GM23338 (cell line): ENCODE data around the gene STAT5B. TPM values are rescaled to one million over a fixed set of nuclear protein-coding genes. Genes with fewer than 3 reads are reported as not detected.

Experiments used
- ATAC-seq: fragments of 200-7000 bp; cut with Tn5 transposase; 3 replicates; pipeline ENCODE4 v1.9.1; 2020
- DNase-seq: peaks from one replicate; pipeline ENCODE4 v3.0.0-alpha.2; 2015; ENCODE audit warnings: low spot score
- H2AFZ ChIP-seq: fragments of 200-600 bp; sonication (generic); 2 replicates; pipeline ENCODE4 v1.8.0; 2016; ENCODE audit warnings: antibody characterized with exemption, mild to moderate bottlenecking, moderate library complexity
- H3F3A ChIP-seq: fragments of 200-600 bp; sonication (generic); replicated peaks from 2 replicates; pipeline ENCODE4 v1.8.0; 2017; ENCODE audit warnings: antibody characterized with exemption, mixed run types, low read depth
- H3K27ac ChIP-seq: fragments of 200-600 bp; sonication (generic); 2 replicates; pipeline ENCODE4 v1.6.1; 2016; ENCODE audit warnings: low read depth
- H3K27me3 ChIP-seq: fragments of 200-600 bp; sonication (generic); 2 replicates; pipeline ENCODE4 v1.8.0; 2016; ENCODE audit warnings: mild to moderate bottlenecking, mixed run types, moderate library complexity; ENCODE audit not compliant: insufficient read depth
- H3K36me3 ChIP-seq: fragments of 200-600 bp; sonication (generic); 2 replicates; pipeline ENCODE4 v1.8.0; 2016; ENCODE audit warnings: mild to moderate bottlenecking; ENCODE audit not compliant: insufficient read depth
- H3K4me1 ChIP-seq: fragments of 200-600 bp; sonication (generic); 2 replicates; pipeline ENCODE4 v1.8.0; 2016; ENCODE audit warnings: mild to moderate bottlenecking, moderate library complexity; ENCODE audit not compliant: insufficient read depth
- H3K4me2 ChIP-seq: fragments of 200-600 bp; sonication (generic); 2 replicates; pipeline ENCODE4 v1.7.1; 2017; ENCODE audit warnings: mixed run types
- H3K4me3 ChIP-seq: fragments of 200-600 bp; sonication (generic); 2 replicates; pipeline ENCODE4 v1.6.1; 2016; ENCODE audit warnings: mixed run types
- H3K79me2 ChIP-seq: fragments of 200-600 bp; sonication (generic); replicated peaks from 2 replicates; pipeline ENCODE4 v1.8.0; 2017; ENCODE audit warnings: mild to moderate bottlenecking; ENCODE audit not compliant: insufficient read depth
- H3K9me2 ChIP-seq: fragments of 200-600 bp; sonication (generic); 2 replicates; pipeline ENCODE4 v1.8.0; 2017; ENCODE audit not compliant: insufficient read depth
- H4K20me1 ChIP-seq: fragments of 200-600 bp; sonication (generic); replicated peaks from 2 replicates; pipeline ENCODE4 v1.8.0; 2017; ENCODE audit warnings: mild to moderate bottlenecking; ENCODE audit not compliant: insufficient read depth
- H3K27ac Mint-ChIP-seq: 2 replicates; pipeline ENCODE4 v1.8.0; 2020; ENCODE audit warnings: inconsistent platforms, mild to moderate bottlenecking, moderate library complexity, mixed read lengths
- H3K27me3 Mint-ChIP-seq: 3 replicates; pipeline ENCODE4 v1.8.0; 2022; ENCODE audit warnings: low read depth, mild to moderate bottlenecking, moderate library complexity, mixed read lengths, inconsistent platforms; ENCODE audit not compliant: insufficient read depth, poor library complexity
- H3K36me3 Mint-ChIP-seq: 3 replicates; pipeline ENCODE4 v1.8.0; 2021; ENCODE audit warnings: low read depth, mild to moderate bottlenecking, inconsistent platforms, moderate library complexity, mixed read lengths
- H3K4me1 Mint-ChIP-seq: 3 replicates; pipeline ENCODE4 v1.8.0; 2020; ENCODE audit warnings: mild to moderate bottlenecking, inconsistent platforms, mixed read lengths
- H3K4me3 Mint-ChIP-seq: 3 replicates; pipeline ENCODE4 v1.8.0; 2021; ENCODE audit warnings: moderate library complexity, mild to moderate bottlenecking, inconsistent platforms, mixed read lengths
- H3K9me3 Mint-ChIP-seq: 3 replicates; pipeline ENCODE4 v1.8.0; 2020; ENCODE audit warnings: moderate library complexity, mild to moderate bottlenecking, inconsistent platforms, mixed read lengths
- CTCF ChIP-seq, 2 experiments: fragments of 200-600 bp in 1 of 2; sonication (generic) in 1 of 2; conservative IDR thresholded peaks; 2 replicates each; pipeline versions ENCODE4 v1.5.1 to v1.6.1; 2016 to 2017; ENCODE audit warnings: antibody characterized with exemption in 2 of 2, low read depth in 2 of 2, mild to moderate bottlenecking in 2 of 2, moderate library complexity in 1 of 2
- ETS1 ChIP-seq: IDR thresholded peaks from 2 replicates; pipeline ENCODE4 v1.6.1; 2016; ENCODE audit warnings: antibody characterized with exemption
- REST ChIP-seq: IDR thresholded peaks from one replicate; pipeline ENCODE4 v1.6.1; 2018; ENCODE audit warnings: antibody characterized with exemption; ENCODE audit not compliant: unreplicated experiment
- ZNF462 ChIP-seq: fragments of 250-450 bp; sonication (Bioruptor Pico); IDR thresholded peaks from 2 replicates; pipeline ENCODE4 v1.5.0; 2020; ENCODE audit warnings: mild to moderate bottlenecking, moderate library complexity
- polyA plus RNA-seq: library from polyadenylated mRNA; unstranded; fragments of >200 nt; fragmentation: Nextera tagmentation; extraction: Ambion mirVana; gene quantifications from 2 replicates; pipeline ENCODE4 v1.2.1, GENCODE V29; 2016
- total RNA-seq: library from RNA; depleted of rRNA; stranded (reverse); fragments of >200 nt; shearing (Covaris generic); gene quantifications from 2 replicates; pipeline ENCODE4 v1.2.3, GENCODE V29; 2014

Gene STAT5B
- total and polyA plus RNA-seq, 2 experiments from 2014 or later = 13.9 to 60.5 TPM

GRCh38 chr17:42294469-42295398, 18.5 kb upstream of the STAT5B start:
- no peak overlapping the region for H3K27ac ChIP-seq
- no peak overlapping the region for H2AFZ ChIP-seq
- H3K27ac Mint-ChIP-seq = no peak overlapping the region
- no peak overlapping the region for H3K4me3 Mint-ChIP-seq
- no peak overlapping the region for H3K4me2 ChIP-seq
- H3K36me3 Mint-ChIP-seq = no peaks in the 10 kb centered on the region
- no peaks in the 10 kb centered on the region; the same call in 1 of the 2 replicates for H3F3A ChIP-seq
- no peak for DNase-seq
- H4K20me1 ChIP-seq = no peaks in the 10 kb centered on the region
- no peak overlapping the region for H3K4me3 ChIP-seq
- TF ChIP-seq CTCF (conservative IDR thresholded peaks at IDR 0.05; ENCODE audit: low read depth in 2 of 2) (no peak), REST (no peak), ZNF462 (CRISPR knock-in tag) (no peak), ETS1 (no peak)
- ATAC-seq = no peak
- H3K4me1 ChIP-seq = no peaks in the 10 kb centered on the region; the same call in 1 of the 2 replicates
- H3K79me2 ChIP-seq = no peaks in the 10 kb centered on the region
- peaks cover 7% of the 10 kb centered on the region for H3K27me3 Mint-ChIP-seq
- H3K36me3 ChIP-seq = no peaks in the 10 kb centered on the region; the same call in 1 of the 2 replicates
- H3K9me2 ChIP-seq = no peaks in the 10 kb centered on the region
- no peaks in the 10 kb centered on the region for H3K9me3 Mint-ChIP-seq
- H3K4me1 Mint-ChIP-seq = no peaks in the 10 kb centered on the region
- peaks cover 11% of the 10 kb centered on the region for H3K27me3 ChIP-seq
